ENCODE results near the gene PRLH.

The PRLH gene

GRCh38 chr2:237532160-237532559 is 34.2 kb upstream of the PRLH start:
- no peaks in the 10 kb centered on the region for H3K36me3 ChIP-seq (ENCODE audit: control insufficient read depth, insufficient read depth, low read length)

DNA sequence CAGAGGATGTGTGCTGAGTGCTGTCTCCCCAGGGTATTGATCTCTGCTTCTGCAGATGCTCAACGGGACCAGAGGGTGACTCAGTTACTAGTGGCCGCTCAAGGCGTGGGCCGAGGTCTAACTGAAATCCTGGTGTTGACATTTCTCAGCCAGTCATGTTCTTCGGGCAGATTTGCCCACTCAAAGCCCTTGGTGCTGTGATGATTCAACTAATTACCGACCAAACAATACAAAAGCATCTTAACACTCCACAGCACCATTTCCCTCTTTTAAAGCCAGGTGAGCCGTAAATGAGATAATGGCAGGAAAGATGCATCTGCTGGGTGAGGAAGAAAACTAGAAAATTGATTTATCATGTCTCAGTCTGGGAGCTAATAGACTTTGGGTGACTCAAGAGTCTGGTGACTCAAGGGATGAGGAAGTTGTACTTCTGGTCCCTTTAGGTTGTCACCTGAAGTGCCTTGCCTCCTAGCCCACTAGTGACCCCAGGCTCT is 32.7 kb upstream of the PRLH start:
- no peaks in the 10 kb centered on the region for H3K4me1 ChIP-seq (ENCODE audit: control insufficient read depth, insufficient read depth, low read length)
- no peaks in the 10 kb centered on the region for H3K36me3 ChIP-seq (ENCODE audit: control insufficient read depth, insufficient read depth, low read length)
- no peak overlapping the region for H3K27ac ChIP-seq (ENCODE audit: low read depth, low read length)
- H3K4me3 ChIP-seq (ENCODE audit: low read length) = no peak overlapping the region
- H3K27me3 ChIP-seq (ENCODE audit: control insufficient read depth, insufficient read depth, low read length) = no peaks in the 10 kb centered on the region
- H3K9ac ChIP-seq (ENCODE audit: low read length) = no peak overlapping the region

More at GRCh38 chr2:237532160-237532559, 34.2 kb upstream of the PRLH start:
- Histone ChIP-seq H3K27me3 (ENCODE audit: control insufficient read depth, insufficient read depth, low read length) (no peaks in the 10 kb centered on the region), H3K9ac (ENCODE audit: low read length) (no peak overlapping the region), H3K27ac (ENCODE audit: low read depth, low read length) (no peak overlapping the region), H3K4me3 (ENCODE audit: low read length) (no peak overlapping the region), H3K4me1 (ENCODE audit: control insufficient read depth, insufficient read depth, low read length) (no peaks in the 10 kb centered on the region)

- no peak overlapping the region for H3K27ac ChIP-seq (ENCODE audit: low read depth, low read length)
- H3K4me3 ChIP-seq (ENCODE audit: low read length) = no peak overlapping the region
- no peaks in the 10 kb centered on the region for H3K4me1 ChIP-seq (ENCODE audit: control insufficient read depth, insufficient read depth, low read length)
- no peaks in the 10 kb centered on the region for H3K36me3 ChIP-seq (ENCODE audit: control insufficient read depth, insufficient read depth, low read length)
- no peak overlapping the region for H3K9ac ChIP-seq (ENCODE audit: low read length)
- H3K27me3 ChIP-seq (ENCODE audit: control insufficient read depth, insufficient read depth, low read length) = no peaks in the 10 kb centered on the region
Observed at GRCh38 chr2:237534380-237534779, 32.0 kb upstream of the PRLH start.

DNA sequence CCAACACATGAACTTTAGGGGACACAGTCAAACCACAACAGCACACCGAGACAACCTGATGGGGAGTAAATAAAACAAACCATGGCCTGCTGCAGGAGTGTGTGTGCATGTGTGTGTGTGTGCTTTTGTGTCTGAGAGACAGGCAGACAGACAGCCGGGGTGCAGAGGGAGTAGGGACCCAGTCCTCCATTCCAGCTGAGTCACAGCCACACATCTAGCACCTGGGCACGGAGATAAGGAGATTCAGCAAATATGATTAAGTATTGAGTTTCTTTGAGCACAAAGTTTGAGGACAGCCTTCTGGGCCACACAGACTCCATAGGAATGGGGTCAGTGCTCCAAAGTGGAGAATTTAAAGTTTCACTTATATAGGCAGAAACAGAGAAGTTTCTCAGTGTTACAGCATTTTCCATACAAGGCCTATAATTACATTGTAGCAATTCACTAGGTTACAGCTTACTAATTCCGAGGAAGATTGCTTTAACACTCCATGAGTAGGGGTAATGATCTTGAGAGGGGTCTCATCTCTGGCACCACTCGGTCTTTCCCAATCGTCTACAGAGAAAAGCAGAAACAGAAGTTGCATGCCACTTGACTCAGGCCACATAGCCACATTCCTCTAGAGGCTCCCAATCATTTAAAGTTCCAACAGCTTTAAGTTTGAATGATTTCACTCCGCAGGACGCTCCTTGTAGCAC is 30.8 kb upstream of the PRLH start:
- H3K27ac ChIP-seq (ENCODE audit: low read depth, low read length) = no peak overlapping the region

GRCh38 chr2:237536083-237536415 is 30.3 kb upstream of the PRLH start:
- H3K27me3 ChIP-seq (ENCODE audit: control insufficient read depth, insufficient read depth, low read length) = no peaks in the 10 kb centered on the region
- H3K4me1 ChIP-seq (ENCODE audit: control insufficient read depth, insufficient read depth, low read length) = no peaks in the 10 kb centered on the region
- no peaks in the 10 kb centered on the region for H3K36me3 ChIP-seq (ENCODE audit: control insufficient read depth, insufficient read depth, low read length)
- no peak overlapping the region for H3K9ac ChIP-seq (ENCODE audit: low read length)
- H3K27ac ChIP-seq (ENCODE audit: low read depth, low read length) = no peak overlapping the region
- no peak overlapping the region for H3K4me3 ChIP-seq (ENCODE audit: low read length)

More for the DNA sequence above, 30.8 kb upstream of the PRLH start:
- H3K4me1 ChIP-seq (ENCODE audit: control insufficient read depth, insufficient read depth, low read length) = no peaks in the 10 kb centered on the region
- no peak overlapping the region for H3K4me3 ChIP-seq (ENCODE audit: low read length)
- no peaks in the 10 kb centered on the region for H3K36me3 ChIP-seq (ENCODE audit: control insufficient read depth, insufficient read depth, low read length)
- no peaks in the 10 kb centered on the region for H3K27me3 ChIP-seq (ENCODE audit: control insufficient read depth, insufficient read depth, low read length)
- no peak overlapping the region for H3K9ac ChIP-seq (ENCODE audit: low read length)

DNA sequence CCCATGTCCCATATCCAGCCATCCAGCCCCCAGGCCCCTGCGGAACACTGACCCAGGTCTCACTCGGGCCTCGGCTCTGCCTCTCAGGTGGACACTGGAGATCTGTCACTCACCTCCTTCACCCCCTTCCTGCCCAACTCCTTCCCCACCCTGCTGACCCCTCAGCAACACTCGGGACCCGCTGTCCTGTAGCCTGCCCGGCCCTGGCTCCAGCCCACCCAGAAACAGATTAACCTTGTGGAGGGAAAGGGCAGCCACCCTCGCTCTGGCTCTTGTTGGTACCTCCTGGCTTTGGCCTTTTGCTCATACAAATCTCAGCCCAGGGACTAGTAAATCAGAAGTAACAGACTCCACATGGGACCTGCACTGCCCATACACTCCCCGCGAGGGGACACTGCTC is 29.8 kb upstream of the PRLH start:
- Histone ChIP-seq H3K36me3 (ENCODE audit: control insufficient read depth, insufficient read depth, low read length) (no peaks in the 10 kb centered on the region), H3K4me3 (ENCODE audit: low read length) (no peak overlapping the region), H3K27ac (ENCODE audit: low read depth, low read length) (no peak overlapping the region), H3K27me3 (ENCODE audit: control insufficient read depth, insufficient read depth, low read length) (no peaks in the 10 kb centered on the region), H3K4me1 (ENCODE audit: control insufficient read depth, insufficient read depth, low read length) (no peaks in the 10 kb centered on the region), H3K9ac (ENCODE audit: low read length) (no peak overlapping the region)

- Histone ChIP-seq H3K4me3 (ENCODE audit: low read length) (no peak overlapping the region), H3K27me3 (ENCODE audit: control insufficient read depth, insufficient read depth, low read length) (no peaks in the 10 kb centered on the region), H3K9ac (ENCODE audit: low read length) (no peak overlapping the region), H3K4me1 (ENCODE audit: control insufficient read depth, insufficient read depth, low read length) (no peaks in the 10 kb centered on the region), H3K27ac (ENCODE audit: low read depth, low read length) (no peak overlapping the region), H3K36me3 (ENCODE audit: control insufficient read depth, insufficient read depth, low read length) (no peaks in the 10 kb centered on the region)
Observed at GRCh38 chr2:237538001-237538720, 28.2 kb upstream of the PRLH start.

GRCh38 chr2:237538901-237539300 is 27.5 kb upstream of the PRLH start:
- H3K27me3 ChIP-seq (ENCODE audit: control insufficient read depth, insufficient read depth, low read length) = no peaks in the 10 kb centered on the region
- H3K4me3 ChIP-seq (ENCODE audit: low read length) = no peak overlapping the region
- H3K4me1 ChIP-seq (ENCODE audit: control insufficient read depth, insufficient read depth, low read length) = no peaks in the 10 kb centered on the region
- H3K9ac ChIP-seq (ENCODE audit: low read length) = no peak overlapping the region
- no peaks in the 10 kb centered on the region for H3K36me3 ChIP-seq (ENCODE audit: control insufficient read depth, insufficient read depth, low read length)
- H3K27ac ChIP-seq (ENCODE audit: low read depth, low read length) = no peak overlapping the region

GRCh38 chr2:237539681-237540080 is 26.7 kb upstream of the PRLH start:
- H3K4me1 ChIP-seq (ENCODE audit: control insufficient read depth, insufficient read depth, low read length) = no peaks in the 10 kb centered on the region
- no peaks in the 10 kb centered on the region for H3K27me3 ChIP-seq (ENCODE audit: control insufficient read depth, insufficient read depth, low read length)
- H3K36me3 ChIP-seq (ENCODE audit: control insufficient read depth, insufficient read depth, low read length) = no peaks in the 10 kb centered on the region
- H3K4me3 ChIP-seq (ENCODE audit: low read length) = no peak overlapping the region
- no peak overlapping the region for H3K27ac ChIP-seq (ENCODE audit: low read depth, low read length)
- H3K9ac ChIP-seq (ENCODE audit: low read length) = no peak overlapping the region

- Histone ChIP-seq H3K4me1 (ENCODE audit: control insufficient read depth, insufficient read depth, low read length) (no peaks in the 10 kb centered on the region), H3K36me3 (ENCODE audit: control insufficient read depth, insufficient read depth, low read length) (no peaks in the 10 kb centered on the region), H3K27me3 (ENCODE audit: control insufficient read depth, insufficient read depth, low read length) (no peaks in the 10 kb centered on the region), H3K9ac (ENCODE audit: low read length) (no peak overlapping the region), H3K4me3 (ENCODE audit: low read length) (no peak overlapping the region), H3K27ac (ENCODE audit: low read depth, low read length) (no peak overlapping the region)
Observed at GRCh38 chr2:237540223-237540775, 26.1 kb upstream of the PRLH start.

GRCh38 chr2:237540823-237541222 is 25.6 kb upstream of the PRLH start:
- no peaks in the 10 kb centered on the region for H3K4me1 ChIP-seq (ENCODE audit: control insufficient read depth, insufficient read depth, low read length)
- H3K36me3 ChIP-seq (ENCODE audit: control insufficient read depth, insufficient read depth, low read length) = no peaks in the 10 kb centered on the region
- no peak overlapping the region for H3K4me3 ChIP-seq (ENCODE audit: low read length)
- H3K9ac ChIP-seq (ENCODE audit: low read length) = no peak overlapping the region
- no peak overlapping the region for H3K27ac ChIP-seq (ENCODE audit: low read depth, low read length)
- H3K27me3 ChIP-seq (ENCODE audit: control insufficient read depth, insufficient read depth, low read length) = no peaks in the 10 kb centered on the region

DNA sequence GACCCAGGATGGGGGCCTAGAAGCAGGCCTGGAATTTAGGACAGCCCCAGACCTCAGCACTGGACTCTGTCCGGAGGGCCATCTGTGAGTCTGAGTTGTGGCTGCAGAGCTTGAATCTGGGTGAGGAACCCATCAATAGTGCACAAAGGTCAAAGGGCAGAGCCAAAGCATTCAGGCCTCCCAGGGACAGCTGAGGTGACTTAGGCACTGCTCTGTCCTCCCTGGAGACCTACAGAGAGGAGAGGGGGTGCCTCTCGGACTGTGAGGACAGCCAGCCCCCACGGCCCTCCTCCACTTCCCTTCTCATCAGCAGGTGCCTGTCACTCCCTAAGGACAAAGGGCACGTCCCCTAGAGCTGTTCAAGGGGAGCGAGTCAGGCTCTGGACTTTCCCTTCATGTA is 25.1 kb upstream of the PRLH start:
- Histone ChIP-seq H3K4me1 (ENCODE audit: control insufficient read depth, insufficient read depth, low read length) (no peaks in the 10 kb centered on the region), H3K9ac (ENCODE audit: low read length) (no peak overlapping the region), H3K4me3 (ENCODE audit: low read length) (no peak overlapping the region), H3K27me3 (ENCODE audit: control insufficient read depth, insufficient read depth, low read length) (no peaks in the 10 kb centered on the region), H3K27ac (ENCODE audit: low read depth, low read length) (no peak overlapping the region), H3K36me3 (ENCODE audit: control insufficient read depth, insufficient read depth, low read length) (no peaks in the 10 kb centered on the region)
